Vagina (tissue), 2 donors: ENCODE results near the gene BMPR1B. TPM values are rescaled to one million over a fixed set of nuclear protein-coding genes. Genes with fewer than 3 reads are reported as not detected.

Source experiments
- DNase-seq, 2 donors: peaks; one replicate each; pipeline ENCODE4 v3.0.0-alpha.2; 2017; ENCODE audit errors: extremely low spot score in 2 of 2
- H3K27ac ChIP-seq: fragments of 200-600 bp; sonication (generic); one replicate; pipeline ENCODE4 v1.5.1; 2019
- H3K27me3 ChIP-seq: fragments of 200-600 bp; sonication (generic); one replicate; pipeline ENCODE4 v1.5.1; 2019
- H3K36me3 ChIP-seq, 2 donors: fragments of 200-600 bp; sonication (generic); one replicate each; pipeline ENCODE4 v1.5.1; 2017 to 2019
- H3K4me1 ChIP-seq: fragments of 200-600 bp; sonication (generic); one replicate; pipeline ENCODE4 v1.5.1; 2019
- H3K4me3 ChIP-seq, 2 donors: fragments of 200-600 bp; sonication (generic); 1 replicate in 1 of 2; 2 replicates in 1 of 2; pipeline ENCODE4 v1.5.1; 2016 to 2019
- H3K9me3 ChIP-seq: fragments of 200-600 bp; sonication (generic); one replicate; pipeline ENCODE4 v1.5.1; 2019
- CTCF ChIP-seq, 3 experiments: fragments of 450-650 bp in 2 of 3; fragments of 200-600 bp in 1 of 3; sonication (generic) in 1 of 3; IDR thresholded peaks; one replicate each; pipeline ENCODE4 v1.5.1; 2017 to 2019; ENCODE audit warnings: antibody characterized with exemption in 3 of 3, mild to moderate bottlenecking in 2 of 3, moderate library complexity in 2 of 3
- POLR2A ChIP-seq, 2 donors: fragments of 450-650 bp; IDR thresholded peaks; one replicate each; pipeline ENCODE4 v1.6.1; 2017; ENCODE audit warnings: antibody characterized with exemption in 2 of 2, mild to moderate bottlenecking in 2 of 2, moderate library complexity in 2 of 2
- POLR2AphosphoS5 ChIP-seq, 2 donors: sonication (generic); formaldehyde crosslinking; IDR thresholded peaks; one replicate each; pipeline ENCODE4 v1.9.0; 2017; ENCODE audit warnings: antibody characterized with exemption in 2 of 2, mild to moderate bottlenecking in 2 of 2, low read depth in 1 of 2; ENCODE audit not compliant: insufficient read depth in 1 of 2
- intact Hi-C: fragments of 100-400 bp; cut with DNase I; formaldehyde crosslinking; loops from one replicate; pipeline ENCODE4 v1.15.1; 2023
- total RNA-seq: library from RNA; depleted of rRNA; stranded (reverse); fragments of >200 nt; gene quantifications from one replicate; pipeline ENCODE4 v1.2.3, GENCODE V29; 2016

The BMPR1B gene
- total RNA-seq, 1 donor from 2014 or later: 0.49 TPM

GRCh38 chr4:94849901-94850300 lies 92.1 kb downstream of the BMPR1B start:
- DNase-seq: no peak
- no peaks in the 10 kb centered on the region for H3K9me3 ChIP-seq
- H3K27ac ChIP-seq: no peak overlapping the region
- TF ChIP-seq CTCF (IDR thresholded peaks at IDR 0.05) (no peak), POLR2AphosphoS5 (IDR thresholded peaks at IDR 0.05; ENCODE audit: insufficient read depth in 1 of 2, low read depth in 1 of 2) (no peak), POLR2A (IDR thresholded peaks at IDR 0.05) (no peak)
- H3K36me3 ChIP-seq: no peaks in the 10 kb centered on the region
- H3K4me1 ChIP-seq: no peaks in the 10 kb centered on the region
- H3K27me3 ChIP-seq: no peaks in the 10 kb centered on the region
- H3K4me3 ChIP-seq: no peak overlapping the region
- intact Hi-C loops: no loop called here

- no peak for TF ChIP-seq CTCF (IDR thresholded peaks at IDR 0.05)
- no peak for TF ChIP-seq POLR2AphosphoS5 (IDR thresholded peaks at IDR 0.05; ENCODE audit: insufficient read depth in 1 of 2, low read depth in 1 of 2)
- TF ChIP-seq POLR2A (IDR thresholded peaks at IDR 0.05): no peak
- Histone ChIP-seq H3K9me3 (no peaks in the 10 kb centered on the region), H3K4me1 (no peaks in the 10 kb centered on the region), H3K27me3 (no peaks in the 10 kb centered on the region), H3K36me3 (no peaks in the 10 kb centered on the region), H3K27ac (no peak overlapping the region), H3K4me3 (no peak overlapping the region)
- intact Hi-C loops: no loop called here
- DNase-seq: no peak
Measured at GRCh38 chr4:94852616-94853015, 94.9 kb downstream of the BMPR1B start.

- Histone ChIP-seq H3K4me1 (no peaks in the 10 kb centered on the region), H3K9me3 (no peaks in the 10 kb centered on the region), H3K36me3 (no peaks in the 10 kb centered on the region), H3K4me3 (no peak overlapping the region), H3K27ac (no peak overlapping the region), H3K27me3 (no peaks in the 10 kb centered on the region)
- DNase-seq: no peak
- intact Hi-C loops: no loop called here
- no peak for TF ChIP-seq CTCF (IDR thresholded peaks at IDR 0.05)
- no peak for TF ChIP-seq POLR2A (IDR thresholded peaks at IDR 0.05)
- TF ChIP-seq POLR2AphosphoS5 (IDR thresholded peaks at IDR 0.05; ENCODE audit: insufficient read depth in 1 of 2, low read depth in 1 of 2): no peak
Measured at GRCh38 chr4:94856030-94856429, 98.3 kb downstream of the BMPR1B start.

- Histone ChIP-seq H3K27me3 (no peaks in the 10 kb centered on the region), H3K9me3 (no peaks in the 10 kb centered on the region), H3K4me1 (no peaks in the 10 kb centered on the region), H3K36me3 (no peaks in the 10 kb centered on the region), H3K4me3 (no peak overlapping the region), H3K27ac (no peak overlapping the region)
- TF ChIP-seq CTCF (IDR thresholded peaks at IDR 0.05) (no peak), POLR2AphosphoS5 (IDR thresholded peaks at IDR 0.05; ENCODE audit: insufficient read depth in 1 of 2, low read depth in 1 of 2) (no peak), POLR2A (IDR thresholded peaks at IDR 0.05) (no peak)
- intact Hi-C loops: no loop called here
- no peak for DNase-seq
Measured at GRCh38 chr4:94870146-94870545, 112.4 kb downstream of the BMPR1B start.

GRCh38 chr4:94871644-94872305 lies 114.0 kb downstream of the BMPR1B start:
- TF ChIP-seq POLR2A (IDR thresholded peaks at IDR 0.05) (no peak), POLR2AphosphoS5 (IDR thresholded peaks at IDR 0.05; ENCODE audit: insufficient read depth in 1 of 2, low read depth in 1 of 2) (no peak), CTCF (IDR thresholded peaks at IDR 0.05) (no peak)
- H3K4me1 ChIP-seq: no peaks in the 10 kb centered on the region
- H3K9me3 ChIP-seq: no peaks in the 10 kb centered on the region
- intact Hi-C loops: no loop called here
- H3K36me3 ChIP-seq: no peaks in the 10 kb centered on the region
- no peaks in the 10 kb centered on the region for H3K27me3 ChIP-seq
- H3K4me3 ChIP-seq: no peak overlapping the region
- H3K27ac ChIP-seq: no peak overlapping the region
- DNase-seq: no peak
